Stimulated activated CD8-positive, alpha-beta memory T cell treated with anti-CD3 and anti-CD28 coated beads, Interleukin-15, amount 100 ng/mL, for 4 hours (primary cell): ENCODE results near the gene WNT9B.

Experiments
- DNase-seq, 2 donors: peaks; one replicate each; pipeline ENCODE4 v3.0.0-alpha.2; 2020; ENCODE audit warnings: low read depth in 2 of 2

Gene WNT9B

DNA sequence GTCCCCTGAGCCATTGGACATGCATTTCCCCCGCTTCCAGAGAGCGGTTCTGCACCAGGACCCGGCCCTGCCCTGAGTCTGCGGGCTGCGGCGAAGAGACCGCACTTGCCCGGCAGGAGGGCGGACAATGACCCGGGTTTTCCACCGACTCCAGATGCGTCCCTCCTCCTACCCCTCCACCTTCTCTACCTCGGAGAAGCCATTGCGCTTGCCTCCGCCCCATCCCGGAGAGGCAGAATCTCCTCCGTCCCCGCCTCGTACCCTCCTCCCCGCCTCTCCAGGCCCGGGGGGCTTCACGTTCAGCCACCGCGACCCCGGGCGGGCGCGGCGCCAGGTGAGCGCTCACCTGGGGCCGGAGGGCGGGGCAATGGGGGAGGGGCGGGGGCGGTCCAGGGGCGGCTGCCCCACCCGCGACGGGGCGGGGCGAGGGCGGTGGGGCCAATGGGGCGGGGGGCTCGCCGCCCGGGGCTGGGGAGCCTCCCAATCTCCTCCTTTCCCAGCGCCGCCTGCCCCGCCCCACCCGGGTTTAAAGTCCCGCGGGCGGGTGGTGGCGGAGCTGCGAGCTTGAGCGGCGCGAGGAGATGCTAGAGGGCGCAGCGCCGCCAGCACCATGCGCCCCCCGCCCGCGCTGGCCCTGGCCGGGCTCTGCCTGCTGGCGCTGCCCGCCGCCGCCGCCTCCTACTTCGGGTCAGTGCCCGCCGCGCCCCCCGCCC, at the start of gene WNT9B:
TSS of gene WNT9B (plus strand) at position 555 of the 713 bp plus-strand sequence. CDS start at position 611, 56 bp downstream.
- no peak for DNase-seq

DNA sequence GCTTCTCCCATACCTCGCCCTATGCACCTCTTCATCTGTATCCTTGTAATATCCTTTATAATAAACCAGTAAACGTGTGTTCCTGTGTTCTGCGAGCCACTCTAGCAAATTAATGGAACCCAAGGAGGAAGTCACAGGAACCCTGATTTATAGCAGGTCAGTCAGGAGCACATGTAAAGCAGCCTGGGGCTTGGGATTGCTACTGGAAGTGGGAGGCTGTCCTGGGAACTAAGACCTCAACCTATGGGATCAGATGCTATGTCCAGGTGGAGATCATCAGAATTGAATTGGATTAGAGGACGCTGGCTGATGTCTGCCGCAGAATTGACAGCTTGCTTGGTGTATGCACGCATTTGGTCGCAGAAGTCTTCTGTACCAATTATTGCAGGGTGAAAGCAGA, 48.6 kb upstream of the WNT9B start:
- no peak for DNase-seq

GRCh38 chr17:46803544-46803943, 47.8 kb upstream of the WNT9B start:
- DNase-seq, result no peak

DNA sequence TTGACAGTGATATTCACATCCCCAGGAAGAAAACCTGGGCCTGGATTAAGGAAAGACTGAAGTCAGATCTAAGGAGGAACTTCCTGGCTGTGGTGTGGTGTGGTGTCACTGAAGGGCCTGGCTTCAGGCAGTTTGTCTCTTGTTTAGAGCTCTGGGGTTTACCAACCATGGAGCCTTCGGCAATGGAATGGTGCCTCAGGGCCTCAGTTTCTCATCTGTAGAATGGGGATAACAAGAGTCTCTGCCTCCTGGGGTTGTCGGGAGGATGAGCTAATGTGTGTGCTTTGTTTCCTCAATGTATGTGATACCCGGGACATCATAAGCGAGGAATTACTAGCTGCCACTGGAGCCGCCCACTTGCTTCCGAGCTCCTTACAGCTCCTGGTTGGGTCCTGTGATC, 45.6 kb upstream of the WNT9B start:
- DNase-seq, result no peak

DNA sequence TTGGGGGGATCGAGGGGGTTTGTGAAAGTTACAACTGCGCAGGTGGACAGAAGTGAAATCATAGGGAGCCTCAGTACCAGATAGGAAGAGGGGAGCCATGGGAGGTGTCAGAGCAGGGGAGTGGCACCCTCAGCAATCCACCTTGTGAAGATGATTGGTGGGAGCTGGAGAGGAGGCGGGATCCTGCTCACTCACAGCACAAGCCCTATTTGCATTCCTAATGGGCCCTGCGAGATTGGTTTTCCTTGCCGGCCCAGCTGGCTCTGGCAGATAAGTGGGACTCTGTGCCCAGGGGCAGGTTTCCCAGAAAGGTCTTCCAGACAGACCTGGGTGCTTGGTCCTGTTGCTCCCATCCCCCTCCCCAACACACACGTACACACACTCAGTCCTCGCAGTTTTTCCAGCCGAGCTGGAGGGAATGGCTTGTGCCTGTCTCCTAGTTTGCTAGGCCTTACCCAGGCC, 42.2 kb upstream of the WNT9B start:
- no peak for DNase-seq

DNA sequence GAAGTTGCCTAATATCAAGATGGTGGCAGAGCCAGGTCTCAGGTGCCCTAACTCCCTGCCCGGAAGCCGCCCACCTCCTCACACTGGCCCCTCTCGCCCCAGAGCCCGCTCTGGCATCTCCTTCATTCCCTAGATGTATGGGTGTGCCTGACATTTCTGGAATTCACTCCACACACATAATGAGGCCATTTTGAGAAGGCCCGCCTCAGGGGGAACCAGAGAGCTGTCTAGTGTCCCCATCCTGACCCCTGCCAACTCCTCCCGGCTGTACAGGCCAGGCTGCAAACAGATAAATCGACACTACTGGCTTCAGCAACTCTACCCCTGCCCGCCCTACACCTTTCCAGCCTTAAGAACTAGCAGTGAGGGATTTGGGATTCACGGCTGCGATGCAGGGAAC, 40.5 kb upstream of the WNT9B start:
- no peak for DNase-seq

- DNase-seq, result no peak
These were observed 39.3 kb upstream of the WNT9B start for GRCh38 chr17:46811978-46812583.

GRCh38 chr17:46812624-46813318, 38.6 kb upstream of the WNT9B start:
- DNase-seq, result no peak

DNA sequence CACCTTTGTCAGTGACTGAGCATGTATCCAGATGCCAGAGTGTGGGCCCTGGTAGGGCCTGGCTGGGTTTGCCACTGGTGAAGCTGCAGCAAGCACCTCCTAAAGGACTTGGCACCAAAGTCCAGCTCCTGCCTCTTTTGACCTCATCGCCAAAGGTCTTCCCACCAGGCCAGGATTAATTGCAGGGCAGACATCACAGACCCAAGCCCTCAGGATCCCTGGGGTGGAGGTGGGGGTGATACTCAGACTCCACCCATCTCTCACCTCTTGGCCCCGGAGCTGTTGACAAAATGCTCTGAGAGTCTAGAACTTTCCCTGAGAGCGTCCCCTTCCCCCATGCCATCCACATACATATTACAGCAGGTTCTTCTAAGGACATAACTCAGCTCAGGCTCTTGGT, 37.5 kb upstream of the WNT9B start:
- DNase-seq, result no peak

DNA sequence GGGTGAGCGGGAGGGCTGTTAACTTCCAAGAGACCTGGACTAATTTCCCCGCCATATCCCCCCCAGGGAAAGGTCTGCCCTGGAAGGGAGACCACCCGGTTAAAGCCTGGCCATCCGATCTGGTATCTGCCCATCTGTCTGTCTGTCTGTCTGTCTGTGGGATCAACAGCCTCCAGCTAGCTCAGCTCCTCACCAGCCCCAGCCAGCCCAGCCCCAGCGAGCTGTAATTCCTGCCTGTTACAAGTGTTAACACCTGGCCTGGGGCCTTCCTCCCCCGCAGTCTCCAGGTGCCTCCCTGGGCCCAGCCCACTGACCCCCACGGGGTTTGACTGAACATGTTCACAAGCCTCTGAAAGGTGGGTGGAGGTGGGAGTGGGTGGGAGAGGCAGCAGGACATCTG, 36.9 kb upstream of the WNT9B start:
- no peak for DNase-seq

GRCh38 chr17:46815474-46816353, 35.7 kb upstream of the WNT9B start:
- DNase-seq, result no peak

- DNase-seq, result no peak
These were observed 34.1 kb upstream of the WNT9B start for GRCh38 chr17:46817151-46817900.

DNA sequence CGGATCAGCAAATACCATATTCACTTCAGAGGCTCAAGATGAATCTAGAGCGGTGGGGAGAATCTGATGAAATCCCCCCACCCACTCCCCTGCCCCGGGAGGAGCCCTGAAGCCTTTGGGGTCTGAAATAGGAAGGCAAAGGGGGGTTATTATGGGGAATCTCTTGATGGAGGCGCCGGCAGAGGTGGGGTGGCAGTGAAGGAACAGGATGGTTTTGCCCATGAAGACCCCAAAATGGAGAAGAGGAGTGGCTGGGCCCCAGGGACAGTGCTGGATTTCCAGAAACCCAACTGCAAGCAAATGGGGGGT, 33.5 kb upstream of the WNT9B start:
- no peak for DNase-seq

GRCh38 chr17:46818316-46818928, 33.0 kb upstream of the WNT9B start, which contains the start of gene WNT3:
Gene WNT3 (minus strand): TSS chr17:46818692. CDS start chr17:46818597, 95 bp downstream.
- DNase-seq, result peak; percentile 14 to 20

GRCh38 chr17:46818929-46819859, 32.2 kb upstream of the WNT9B start:
- DNase-seq, result no peak

GRCh38 chr17:46819906-46820351, 31.5 kb upstream of the WNT9B start:
- no peak for DNase-seq

DNA sequence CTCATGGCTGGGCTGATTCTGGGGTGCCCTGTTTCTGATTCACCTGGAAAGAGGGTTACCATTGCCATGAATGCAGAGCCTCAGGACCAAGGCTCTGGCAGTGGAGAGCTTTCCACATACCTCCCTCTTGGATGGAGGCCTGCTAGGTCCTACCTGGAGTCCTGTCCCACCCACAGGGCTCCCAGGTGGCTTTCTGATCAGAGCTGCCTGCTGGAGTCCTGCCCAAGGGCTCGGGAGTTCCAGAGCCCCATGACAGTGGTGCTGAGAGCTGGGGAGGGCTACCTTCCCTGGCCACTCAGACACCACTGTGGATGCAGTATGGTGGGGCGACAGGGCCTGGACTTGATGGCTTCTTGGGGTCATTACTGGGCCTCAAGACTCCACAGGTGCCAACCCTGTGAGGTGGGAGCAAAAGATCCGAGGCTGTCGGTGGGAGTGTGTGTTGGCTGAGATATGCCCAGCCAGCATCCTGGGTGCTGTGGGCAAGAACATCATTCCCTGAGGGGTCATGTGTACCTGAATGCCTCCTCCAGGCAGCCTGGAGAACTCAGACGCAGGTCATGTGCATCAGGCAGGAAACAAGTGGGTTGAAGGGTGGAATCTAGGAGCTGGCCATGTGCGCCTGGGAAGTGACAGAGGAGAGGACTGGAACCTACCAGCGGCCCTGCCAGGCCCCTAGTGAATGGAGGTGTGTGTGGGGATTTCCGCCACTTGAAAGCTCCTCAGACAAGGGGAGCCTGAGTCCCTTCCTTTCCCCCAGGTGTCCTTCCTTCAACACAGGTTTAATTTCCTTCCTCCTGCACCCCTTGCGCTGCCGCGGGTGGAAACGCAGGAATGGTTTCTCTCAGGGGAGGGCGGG, 30.6 kb upstream of the WNT9B start:
- DNase-seq, result no peak

DNA sequence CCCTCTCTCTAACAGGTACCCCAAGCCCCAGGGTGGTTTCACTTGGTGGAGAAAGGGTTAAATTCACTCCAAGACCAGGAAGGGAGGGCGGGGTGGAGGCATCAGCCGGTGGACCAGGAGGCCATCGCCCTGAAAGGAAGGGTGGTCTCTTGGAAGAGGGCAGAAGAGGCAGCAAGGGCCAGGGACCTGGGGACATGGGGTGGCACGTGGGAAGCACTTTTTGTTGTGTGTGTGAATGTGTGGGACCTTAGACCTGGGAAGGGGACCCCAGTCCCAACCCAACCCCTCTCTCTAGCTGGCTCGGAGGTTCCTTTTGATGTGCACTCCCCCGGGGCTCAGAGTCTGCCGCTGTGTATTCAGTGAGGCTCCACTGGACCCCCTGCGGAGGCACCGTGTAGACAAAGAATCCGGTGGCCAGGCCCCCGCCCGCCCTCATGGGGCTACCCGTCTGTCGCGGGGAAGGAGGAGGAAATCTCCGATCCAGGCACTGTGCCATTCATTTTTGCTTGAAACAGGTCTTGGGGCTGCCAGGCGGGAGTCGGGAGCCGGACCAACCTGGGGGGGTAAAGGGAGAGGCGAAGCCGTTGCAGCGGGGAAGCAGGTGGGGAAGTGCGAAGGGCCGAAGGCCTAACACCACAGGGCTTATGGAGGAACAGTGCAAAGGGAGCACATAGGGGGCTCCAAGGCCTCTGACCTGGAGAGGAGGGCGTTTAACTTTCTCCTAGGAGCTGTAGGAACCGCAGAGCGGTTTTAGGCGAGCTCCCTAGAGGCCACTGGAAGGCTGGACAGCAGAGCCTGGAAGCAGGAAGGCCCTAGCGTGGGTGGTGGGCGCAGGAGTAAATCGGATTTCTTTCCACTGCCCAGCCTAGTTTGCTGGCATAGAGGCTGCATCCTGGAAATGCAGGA, 29.6 kb upstream of the WNT9B start:
- no peak for DNase-seq
